Smooth muscle cell of the coronary artery (primary cell): ENCODE results near the gene GPR78. TPM values are rescaled to one million over a fixed set of nuclear protein-coding genes. Genes with fewer than 3 reads are reported as not detected.

Source experiments
- total RNA-seq: library from RNA; depleted of rRNA; stranded (reverse); fragments of >200 nt; gene quantifications from 2 replicates; pipeline ENCODE4 v1.2.3, GENCODE V29; 2014; ENCODE audit warnings: low replicate concordance

GPR78 gene, protein sequence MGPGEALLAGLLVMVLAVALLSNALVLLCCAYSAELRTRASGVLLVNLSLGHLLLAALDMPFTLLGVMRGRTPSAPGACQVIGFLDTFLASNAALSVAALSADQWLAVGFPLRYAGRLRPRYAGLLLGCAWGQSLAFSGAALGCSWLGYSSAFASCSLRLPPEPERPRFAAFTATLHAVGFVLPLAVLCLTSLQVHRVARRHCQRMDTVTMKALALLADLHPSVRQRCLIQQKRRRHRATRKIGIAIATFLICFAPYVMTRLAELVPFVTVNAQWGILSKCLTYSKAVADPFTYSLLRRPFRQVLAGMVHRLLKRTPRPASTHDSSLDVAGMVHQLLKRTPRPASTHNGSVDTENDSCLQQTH
- under 0.01 and 1.4 TPM in 2 replicates for total RNA-seq

DNA sequence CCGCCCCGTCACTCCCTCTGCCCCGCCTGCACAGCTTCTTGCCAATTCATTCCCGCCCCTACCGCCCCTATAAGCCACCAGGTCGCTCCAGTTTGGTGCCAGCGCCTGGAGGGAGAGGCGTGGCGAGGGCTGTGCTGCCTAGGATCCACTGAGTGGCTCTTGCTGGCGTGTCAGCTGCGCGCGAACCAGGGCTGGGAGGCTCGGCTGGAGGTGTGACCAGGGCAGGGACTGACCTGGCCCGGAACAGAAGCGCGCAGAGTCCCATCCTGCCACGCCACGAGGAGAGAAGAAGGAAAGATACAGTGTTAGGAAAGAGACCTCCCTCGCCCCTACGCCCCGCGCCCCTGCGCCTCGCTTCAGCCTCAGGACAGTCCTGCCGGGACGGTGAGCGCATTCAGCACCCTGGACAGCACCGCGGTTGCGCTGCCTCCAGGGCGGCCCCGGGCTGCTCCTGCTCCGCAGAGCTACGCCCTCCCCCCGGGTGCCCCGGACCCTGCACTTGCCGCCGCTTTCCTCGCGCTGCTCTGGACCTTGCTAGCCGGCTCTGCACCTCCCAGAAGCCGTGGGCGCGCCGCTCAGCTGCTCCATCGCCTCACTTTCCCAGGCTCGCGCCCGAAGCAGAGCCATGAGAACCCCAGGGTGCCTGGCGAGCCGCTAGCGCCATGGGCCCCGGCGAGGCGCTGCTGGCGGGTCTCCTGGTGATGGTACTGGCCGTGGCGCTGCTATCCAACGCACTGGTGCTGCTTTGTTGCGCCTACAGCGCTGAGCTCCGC, at the start of gene GPR78:
Gene GPR78, plus strand, starts transcription at position 72 of the 773 bp plus-strand sequence. Its CDS starts 591 bp downstream, at position 663.

DNA sequence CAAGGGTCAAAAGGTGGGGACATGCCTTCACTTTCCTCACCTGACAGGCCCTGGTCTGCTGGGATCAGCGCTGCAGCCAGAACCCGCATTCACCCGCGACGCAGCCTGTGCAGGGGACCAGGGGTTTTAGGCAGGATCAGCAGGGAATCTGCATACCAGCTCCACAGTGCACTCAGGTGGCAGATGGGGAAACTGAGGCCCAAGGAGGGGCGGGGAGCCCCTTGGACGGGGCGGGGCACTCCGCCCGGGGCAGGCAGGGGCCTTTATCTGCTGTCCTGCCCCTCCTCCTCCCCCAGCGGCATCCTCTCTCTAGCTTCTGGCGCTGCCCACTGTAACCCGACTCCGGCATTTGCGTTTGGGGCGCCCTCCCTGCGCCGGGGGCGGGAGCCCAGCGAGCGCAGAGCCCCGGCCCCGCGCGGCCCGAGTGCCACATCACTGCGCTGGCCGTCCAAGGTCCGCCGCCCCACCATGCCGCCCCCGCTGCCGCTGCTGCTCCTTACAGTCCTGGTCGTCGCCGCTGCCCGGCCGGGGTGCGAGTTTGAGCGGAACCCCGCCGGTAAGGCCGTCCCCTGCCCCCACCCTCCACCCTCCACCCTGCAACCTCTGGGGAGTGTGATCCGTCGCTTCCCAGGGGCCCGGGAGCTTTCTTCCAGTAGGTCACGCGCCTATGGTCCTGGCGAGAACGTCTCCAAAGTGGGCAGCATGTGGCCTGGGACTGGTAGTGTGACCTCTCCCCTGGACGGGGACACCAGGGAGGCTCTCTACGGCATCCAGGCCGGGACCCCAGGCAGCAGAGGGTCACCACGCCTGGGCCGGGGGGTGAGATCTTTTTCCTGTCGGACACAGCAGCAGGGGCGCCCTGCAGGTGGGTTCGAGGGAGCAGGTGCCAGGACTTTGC, 12.4 kb downstream of the GPR78 start, which contains the start of gene CPZ:
Gene CPZ, plus strand, starts transcription at position 400 of the 898 bp plus-strand sequence. Its CDS starts 69 bp downstream, at position 469.

Other genes with a start within 250 kb of the GPR78 start
- 17.7 and 34.0 TPM in 2 replicates for gene ACOX3, start 139.7 kb upstream of the GPR78 start, total RNA-seq
- 8.1 and 9.3 TPM in 2 replicates for gene TRMT44, start 139.6 kb upstream of the GPR78 start, total RNA-seq
- gene CPZ, start 12.4 kb downstream of the GPR78 start, total RNA-seq: 0.98 and 33.7 TPM in 2 replicates